GM19035 (cell line): Measurements from ENCODE around the gene MESP2.
A peak's percentile ranks its signal among the peaks of the same experiment; 100 is the strongest.

ENCODE experiments used
- ATAC-seq: cut with Tn5 transposase; IDR thresholded peaks from one replicate; pipeline ENCODE4 v1.9.1; 2021; ENCODE audit not compliant: unreplicated experiment

MESP2 gene

GRCh38 chr15:89776274-89777072, at the start of gene MESP2:
Gene MESP2, plus strand, starts transcription at chr15:89776332. Its CDS starts 26 bp downstream, at chr15:89776358.
- peak; percentile 70 for ATAC-seq

GRCh38 chr15:89728254-89728653, 47.9 kb upstream of the MESP2 start:
- ATAC-seq: no peak

GRCh38 chr15:89731275-89731674, 44.9 kb upstream of the MESP2 start:
- no peak for ATAC-seq

- no peak for ATAC-seq
Observed at GRCh38 chr15:89732451-89733172, 43.5 kb upstream of the MESP2 start.

- ATAC-seq: no peak
Observed at GRCh38 chr15:89735773-89736172, 40.4 kb upstream of the MESP2 start.

GRCh38 chr15:89740137-89740536, 36.0 kb upstream of the MESP2 start:
- peak; percentile 70 for ATAC-seq

- ATAC-seq: no peak
Observed at GRCh38 chr15:89743011-89743410, 33.1 kb upstream of the MESP2 start.

- ATAC-seq: no peak
Observed at GRCh38 chr15:89743594-89743993, 32.5 kb upstream of the MESP2 start.

GRCh38 chr15:89745131-89745530, 31.0 kb upstream of the MESP2 start:
- no peak for ATAC-seq

- no peak for ATAC-seq
Observed at GRCh38 chr15:89745768-89746167, 30.4 kb upstream of the MESP2 start.

- no peak for ATAC-seq
Observed at GRCh38 chr15:89746386-89746780, 29.7 kb upstream of the MESP2 start.

- no peak for ATAC-seq
Observed at GRCh38 chr15:89747708-89748682, 28.1 kb upstream of the MESP2 start.

- no peak for ATAC-seq
Observed at GRCh38 chr15:89749054-89749453, 27.1 kb upstream of the MESP2 start.

GRCh38 chr15:89749526-89749925, 26.6 kb upstream of the MESP2 start:
- ATAC-seq: no peak

GRCh38 chr15:89749951-89750559, 26.1 kb upstream of the MESP2 start:
- ATAC-seq: peak; percentile 10

- peak; percentile 88 for ATAC-seq
Observed at GRCh38 chr15:89750560-89751542, 25.3 kb upstream of the MESP2 start, which contains the start of gene MESP1. Gene MESP1, minus strand, starts transcription at chr15:89751249. Its CDS starts 18 bp downstream, at chr15:89751231.

- ATAC-seq: no peak
Observed at GRCh38 chr15:89751748-89752147, 24.4 kb upstream of the MESP2 start.

- ATAC-seq: no peak
Observed at GRCh38 chr15:89753855-89754254, 22.3 kb upstream of the MESP2 start.

GRCh38 chr15:89754361-89755154, 21.6 kb upstream of the MESP2 start:
- ATAC-seq: no peak
